Spleen (tissue), 11 donors: Measurements from ENCODE around the gene KDM3B. TPM values are rescaled to one million over a fixed set of nuclear protein-coding genes. Genes with fewer than 3 reads are reported as not detected.
A peak's percentile ranks its signal among the peaks of the same experiment; 100 is the strongest.
"Not testable (repeated sequence)": the region's sequence is repeated elsewhere in the genome, so short reads cannot be mapped to it uniquely, and the experiment has no call there.

ENCODE experiments used
- DNase-seq: peaks from one replicate; pipeline ENCODE4 v3.0.0-alpha.2; 2020
- H3K27ac ChIP-seq, 8 donors: fragments of 200-600 bp; sonication (generic) in 7 of 8; 1 replicate in 4 of 8; 2 replicates in 4 of 8; pipeline versions ENCODE4 v1.5.0 to v1.8.0; 2016 to 2021; ENCODE audit warnings: inconsistent platforms in 4 of 8, mild to moderate bottlenecking in 4 of 8, moderate library complexity in 1 of 8
- H3K27me3 ChIP-seq, 7 donors: fragments of 200-600 bp; sonication (generic) in 6 of 7; replicated peaks in 1 of 7; 1 replicate in 4 of 7; 2 replicates in 3 of 7; pipeline versions ENCODE4 v1.5.0 to v1.8.0; 2016 to 2021; ENCODE audit warnings: inconsistent platforms in 3 of 7, mild to moderate bottlenecking in 1 of 7
- H3K36me3 ChIP-seq, 6 donors: fragments of 200-600 bp; sonication (generic) in 5 of 6; 1 replicate in 4 of 6; 2 replicates in 2 of 6; pipeline versions ENCODE4 v1.5.0 to v1.8.0; 2016 to 2021; ENCODE audit warnings: inconsistent platforms in 2 of 6
- H3K4me1 ChIP-seq, 6 donors: fragments of 200-600 bp; sonication (generic) in 5 of 6; 1 replicate in 3 of 6; 2 replicates in 3 of 6; pipeline versions ENCODE4 v1.5.0 to v1.8.0; 2016 to 2021; ENCODE audit warnings: inconsistent platforms in 3 of 6
- H3K4me3 ChIP-seq, 8 donors: fragments of 200-600 bp; sonication (generic) in 7 of 8; 1 replicate in 4 of 8; 2 replicates in 4 of 8; pipeline versions ENCODE4 v1.5.0 to v1.8.0; 2016 to 2021; ENCODE audit warnings: inconsistent platforms in 4 of 8, mild to moderate bottlenecking in 4 of 8, moderate library complexity in 2 of 8
- H3K9me3 ChIP-seq, 8 donors: fragments of 200-600 bp; sonication (generic) in 7 of 8; 1 replicate in 4 of 8; 2 replicates in 4 of 8; pipeline versions ENCODE4 v1.5.0 to v1.8.0; 2016 to 2021; ENCODE audit warnings: inconsistent platforms in 4 of 8
- CTCF ChIP-seq, 11 experiments: fragments of 200-600 bp in 7 of 11; fragments of 450-650 bp in 4 of 11; sonication (generic) in 4 of 11; IDR thresholded peaks in 8 of 11; conservative IDR thresholded peaks in 3 of 11; 1 replicate in 7 of 11; 2 replicates in 4 of 11; pipeline versions ENCODE4 v1.4.0 to v1.8.0; 2016 to 2021; ENCODE audit warnings: antibody characterized with exemption in 11 of 11, inconsistent platforms in 4 of 11, mild to moderate bottlenecking in 1 of 11
- POLR2A ChIP-seq, 3 donors: fragments of 450-650 bp; IDR thresholded peaks; one replicate each; pipeline ENCODE4 v1.5.1; 2017; ENCODE audit warnings: antibody characterized with exemption in 3 of 3, mild to moderate bottlenecking in 1 of 3
- POLR2AphosphoS5 ChIP-seq, 3 donors: sonication (generic); formaldehyde crosslinking; IDR thresholded peaks; one replicate each; pipeline ENCODE4 v1.5.1; 2017; ENCODE audit warnings: antibody characterized with exemption in 3 of 3
- WGBS, 5 donors: extraction: QIAGEN DNeasy Blood & Tissue Kit in 3 of 5; methylation state at CpG; one replicate each; pipeline versions ENCODE4 v1.1.5 to v1.1.7; 2013 to 2018; 5-methylcytosine and 5-hydroxymethylcytosine counted together
- intact Hi-C: fragments of 100-400 bp; cut with DNase I; formaldehyde crosslinking; loops from one replicate; pipeline ENCODE4 v1.15.0; 2023; ENCODE audit warnings: low total_unique reads
- polyA plus RNA-seq, 3 donors: library from polyadenylated mRNA; stranded (reverse); fragments of 200-250 nt; gene quantifications; one replicate each; pipeline ENCODE4 v1.2.1, GENCODE V29; 2013
- total RNA-seq, 7 donors: library from RNA; depleted of rRNA in 3 of 7; stranded (reverse); fragments of >200 nt in 3 of 7; fragmentation: NEBNext Ultra II Directional in 4 of 7; extraction: Animal tissue kit (Norgen Biotek cat#: 25700) in 4 of 7; gene quantifications; one replicate each; pipeline versions ENCODE4 v1.1.0 to v1.2.1, GENCODE V29; 2016 to 2021
- donor health status: healthy with polysubstance abuse.
- donor health status: DM: no; HTN: no; CAD: no; lungs with moderate emphysema.
- donor health status: DM: no; HTN: no; CAD: no.
- donor health status: Bipolar disorder and iron deficiency.
- donor health status: healthy.
- donor health status: DM: no; HTN: no; CAD: no.
- donor health status: DM: yes; HTN: yes; CAD: no.

KDM3B gene
- total and polyA plus RNA-seq, 10 donors, result 21.6 to 90.6 (median 75.1) TPM

GRCh38 chr5:138408023-138408422 is 55.5 kb downstream of the KDM3B start:
- TF ChIP-seq POLR2AphosphoS5 (IDR thresholded peaks at IDR 0.05) (no peak), CTCF (IDR thresholded peaks at IDR 0.05 in 8 of 11, conservative IDR thresholded peaks at IDR 0.05 in 3 of 11) (no peak), POLR2A (IDR thresholded peaks at IDR 0.05) (no peak)
- H3K4me3 ChIP-seq, result no peak overlapping the region
- 56 to 79% (median 67%) methylated on average over 5 of the region's 5 CpGs for WGBS, 5 donors
- H3K9me3 ChIP-seq, result no peaks in the 10 kb centered on the region
- peaks cover 0 to 11% (median 0%) of the 10 kb centered on the region in 6 donors for H3K4me1 ChIP-seq
- no peak for DNase-seq
- intact Hi-C loops, result no loop called here
- peak overlapping the region in 5 of 8 donors; percentile 6 to 38 (median 13) for H3K27ac ChIP-seq
- no peaks in the 10 kb centered on the region for H3K27me3 ChIP-seq
- H3K36me3 ChIP-seq, result peaks cover 2 to 91% (median 48%) of the 10 kb centered on the region in 6 donors

- H3K9me3 ChIP-seq, result not testable (repeated sequence)
- H3K36me3 ChIP-seq, result peaks cover 5 to 91% (median 53%) of the 10 kb centered on the region in 6 donors
Measured at GRCh38 chr5:138410996-138411640, 58.6 kb downstream of the KDM3B start.

GRCh38 chr5:138418444-138418843 is 66.0 kb downstream of the KDM3B start:
- Histone ChIP-seq H3K4me1 (no peaks in the 10 kb centered on the region), H3K27me3 (no peaks in the 10 kb centered on the region), H3K27ac (no peak overlapping the region), H3K9me3 (no peaks in the 10 kb centered on the region), H3K4me3 (no peak overlapping the region), H3K36me3 (peaks cover 12 to 100% (median 96%) of the 10 kb centered on the region in 6 donors)
- intact Hi-C loops, result no loop called here
- WGBS, 5 donors, result 95 to 96% (median 96%) methylated on average over 2 of the region's 2 CpGs
- DNase-seq, result no peak
- no peak for TF ChIP-seq POLR2AphosphoS5 (IDR thresholded peaks at IDR 0.05)
- no peak for TF ChIP-seq POLR2A (IDR thresholded peaks at IDR 0.05)

More at GRCh38 chr5:138410996-138411640, 58.6 kb downstream of the KDM3B start:
- H3K27ac ChIP-seq, intact Hi-C loops, H3K27me3 ChIP-seq, H3K4me3 ChIP-seq: not testable (repeated sequence)
- peaks cover 0 to 11% (median 0%) of the 10 kb centered on the region in 6 donors for H3K4me1 ChIP-seq
- DNase-seq, result peak; percentile 75
- WGBS, 5 donors, result 80 to 90% (median 83%) methylated on average over 13 of the region's 14 CpGs
- peak in 1 of 3 donors; percentile 27 for TF ChIP-seq POLR2AphosphoS5 (IDR thresholded peaks at IDR 0.05)
- TF ChIP-seq CTCF (IDR thresholded peaks at IDR 0.05 in 8 of 11, conservative IDR thresholded peaks at IDR 0.05 in 3 of 11), result peak in 10 of 11 experiments; percentile 20 to 62 (median 52)

- Histone ChIP-seq H3K27ac (no peak overlapping the region), H3K4me1 (no peaks in the 10 kb centered on the region), H3K9me3 (no peaks in the 10 kb centered on the region), H3K36me3 (peaks cover 6 to 100% (median 99%) of the 10 kb centered on the region in 6 donors), H3K27me3 (no peaks in the 10 kb centered on the region), H3K4me3 (no peak overlapping the region)
- 89 to 100% (median 97%) methylated on average over 1 of the region's 1 CpG for WGBS, 5 donors
- TF ChIP-seq POLR2A (IDR thresholded peaks at IDR 0.05), result no peak
- no peak for DNase-seq
- intact Hi-C loops, result no loop called here
Measured at GRCh38 chr5:138425079-138425478, 72.6 kb downstream of the KDM3B start.

GRCh38 chr5:138435943-138436342 is 83.5 kb downstream of the KDM3B start:
- Histone ChIP-seq H3K27me3 (peaks cover 0 to 26% (median 0%) of the 10 kb centered on the region in 7 donors), H3K27ac (no peak overlapping the region), H3K4me3 (no peak overlapping the region), H3K4me1 (peaks cover 4 to 18% (median 13%) of the 10 kb centered on the region in 6 donors), H3K9me3 (no peaks in the 10 kb centered on the region), H3K36me3 (peaks cover 4 to 74% (median 58%) of the 10 kb centered on the region in 6 donors)
- TF ChIP-seq POLR2A (IDR thresholded peaks at IDR 0.05), result no peak
- no peak for TF ChIP-seq CTCF (IDR thresholded peaks at IDR 0.05 in 8 of 11, conservative IDR thresholded peaks at IDR 0.05 in 3 of 11)
- TF ChIP-seq POLR2AphosphoS5 (IDR thresholded peaks at IDR 0.05), result no peak
- WGBS, 5 donors, result 84 to 92% (median 86%) methylated on average over 5 of the region's 5 CpGs
- intact Hi-C loops, result no loop called here
- DNase-seq, result no peak
